Measurements from ENCODE around the gene FARS2.

DNA sequence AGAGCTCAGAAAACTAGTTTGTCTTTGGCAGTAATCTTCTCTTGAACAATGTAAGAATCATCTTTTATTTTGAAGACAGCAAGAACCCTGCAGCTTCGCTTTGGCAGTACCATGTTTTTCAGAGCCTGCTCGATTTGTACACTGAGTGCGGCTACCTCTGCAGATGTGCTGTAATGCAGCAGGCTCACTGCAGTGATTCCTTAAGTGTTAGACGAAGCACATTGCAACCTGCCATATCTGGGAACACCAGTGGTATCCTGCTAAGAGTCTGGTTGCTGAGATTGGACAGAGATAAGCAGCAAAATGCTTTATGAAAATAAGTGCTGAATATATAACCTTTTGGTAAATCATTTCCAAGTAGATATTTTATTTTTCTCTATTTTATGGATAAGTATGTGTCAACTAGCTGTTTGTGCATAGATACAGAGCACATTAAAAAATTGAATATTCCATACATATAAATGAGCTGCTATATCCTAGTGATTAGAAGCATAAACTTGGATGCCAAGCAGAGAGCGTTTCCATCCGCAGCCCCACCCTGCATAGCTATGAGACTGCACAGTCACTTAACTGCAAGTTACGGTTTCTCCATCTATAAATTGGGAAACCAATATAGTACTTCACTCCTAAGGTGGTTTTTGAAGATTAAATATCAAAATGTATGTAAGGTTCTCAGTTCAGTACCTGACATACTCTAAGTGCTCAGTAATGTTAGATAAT, 328.3 kb downstream of the FARS2 start:
- TF ChIP-seq, protein P1, sequence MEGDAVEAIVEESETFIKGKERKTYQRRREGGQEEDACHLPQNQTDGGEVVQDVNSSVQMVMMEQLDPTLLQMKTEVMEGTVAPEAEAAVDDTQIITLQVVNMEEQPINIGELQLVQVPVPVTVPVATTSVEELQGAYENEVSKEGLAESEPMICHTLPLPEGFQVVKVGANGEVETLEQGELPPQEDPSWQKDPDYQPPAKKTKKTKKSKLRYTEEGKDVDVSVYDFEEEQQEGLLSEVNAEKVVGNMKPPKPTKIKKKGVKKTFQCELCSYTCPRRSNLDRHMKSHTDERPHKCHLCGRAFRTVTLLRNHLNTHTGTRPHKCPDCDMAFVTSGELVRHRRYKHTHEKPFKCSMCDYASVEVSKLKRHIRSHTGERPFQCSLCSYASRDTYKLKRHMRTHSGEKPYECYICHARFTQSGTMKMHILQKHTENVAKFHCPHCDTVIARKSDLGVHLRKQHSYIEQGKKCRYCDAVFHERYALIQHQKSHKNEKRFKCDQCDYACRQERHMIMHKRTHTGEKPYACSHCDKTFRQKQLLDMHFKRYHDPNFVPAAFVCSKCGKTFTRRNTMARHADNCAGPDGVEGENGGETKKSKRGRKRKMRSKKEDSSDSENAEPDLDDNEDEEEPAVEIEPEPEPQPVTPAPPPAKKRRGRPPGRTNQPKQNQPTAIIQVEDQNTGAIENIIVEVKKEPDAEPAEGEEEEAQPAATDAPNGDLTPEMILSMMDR (IDR thresholded peaks at IDR 0.05): no peak
- TF ChIP-seq POLR2AphosphoS5 (IDR thresholded peaks at IDR 0.05; ENCODE audit: insufficient read depth in 1 of 2, low read depth in 1 of 2): no peak
- no peak for TF ChIP-seq POLR2A (IDR thresholded peaks at IDR 0.05)

Measured in vagina (tissue), 2 donors.